Measurements from ENCODE around the gene UBTD1.

UBTD1 gene

DNA sequence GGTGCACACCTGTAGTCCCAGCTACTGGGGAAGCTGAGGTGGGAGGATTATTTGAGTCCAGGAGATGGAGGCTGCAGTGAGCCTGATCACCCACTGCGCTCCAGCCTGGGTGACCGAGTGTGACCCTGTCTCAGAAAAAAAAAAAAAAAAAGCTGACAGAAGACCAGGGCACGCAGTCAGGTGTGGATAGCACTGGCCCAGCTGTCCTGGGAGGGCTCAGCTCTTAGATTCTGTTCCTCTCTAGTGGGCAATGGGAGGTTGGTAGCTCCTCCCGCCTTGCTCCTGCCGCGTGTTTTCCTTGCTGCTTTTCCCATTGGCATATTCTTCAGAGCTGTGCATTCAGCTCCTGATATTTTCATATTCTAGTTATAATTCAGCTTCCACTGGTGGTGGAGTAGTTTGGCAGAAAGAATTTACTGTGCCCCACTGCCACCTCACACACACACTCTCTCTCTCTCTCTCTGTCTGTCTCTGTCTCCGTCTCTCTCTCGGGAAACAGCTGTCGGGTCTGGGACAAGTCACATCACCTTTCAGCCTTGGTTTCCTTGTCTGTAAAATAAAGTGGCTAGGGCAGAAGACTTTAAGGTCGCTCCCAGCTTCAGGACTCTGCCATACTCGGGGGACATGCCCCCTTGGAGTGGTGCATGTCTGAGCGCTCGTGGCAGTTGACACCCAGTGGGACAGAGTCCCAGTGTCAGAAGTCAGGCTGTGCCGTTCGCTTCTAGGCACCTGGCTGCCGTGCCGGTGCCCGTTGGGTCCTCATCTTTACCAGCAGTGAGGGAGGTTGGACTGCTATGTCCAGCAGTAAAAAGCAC lies 47.9 kb downstream of the UBTD1 start:
- H2AFZ ChIP-seq (ENCODE audit: low read depth, low read length, severe bottlenecking): no peak overlapping the region
- H3K27ac ChIP-seq (ENCODE audit: low read depth, low read length): no peak overlapping the region

DNA sequence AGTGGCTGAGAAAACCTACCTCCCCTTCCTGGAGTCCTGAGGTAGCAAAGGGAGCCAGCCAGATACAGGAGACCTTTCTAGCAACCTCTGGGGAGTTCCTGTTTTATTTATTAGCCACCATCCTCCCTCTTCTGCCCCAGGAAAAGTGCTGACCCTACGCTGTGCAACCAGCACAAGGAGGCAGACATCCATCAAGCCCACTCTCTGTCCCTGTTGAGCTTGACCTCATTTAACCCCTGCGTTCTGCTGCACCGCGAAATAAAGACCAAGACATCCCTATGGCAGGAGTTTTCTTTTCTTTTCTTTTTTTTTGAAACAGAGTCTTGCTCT lies 48.5 kb downstream of the UBTD1 start:
- Histone ChIP-seq H3K4me3 (ENCODE audit: insufficient read depth, low read length, poor library complexity, severe bottlenecking) (no peak overlapping the region), H3K79me2 (ENCODE audit: insufficient read depth, low read length) (no peaks in the 10 kb centered on the region)

More for the DNA sequence above, 47.9 kb downstream of the UBTD1 start:
- no peaks in the 10 kb centered on the region for H3K27me3 ChIP-seq (ENCODE audit: low read length)
- no peaks in the 10 kb centered on the region for H3F3A ChIP-seq (ENCODE audit: insufficient read depth)
- H3K9me2 ChIP-seq (replicated peaks; ENCODE audit: insufficient read depth, low read length): no peaks in the 10 kb centered on the region
- no peak overlapping the region for H3K4me3 ChIP-seq (ENCODE audit: insufficient read depth, low read length, poor library complexity, severe bottlenecking)
- H4K20me1 ChIP-seq (ENCODE audit: low read depth, low read length): no peaks in the 10 kb centered on the region
- no peak overlapping the region for H3K9ac ChIP-seq (ENCODE audit: low read length)
- no peaks in the 10 kb centered on the region for H3K36me3 ChIP-seq (ENCODE audit: low read length)
- TF ChIP-seq, protein P1, sequence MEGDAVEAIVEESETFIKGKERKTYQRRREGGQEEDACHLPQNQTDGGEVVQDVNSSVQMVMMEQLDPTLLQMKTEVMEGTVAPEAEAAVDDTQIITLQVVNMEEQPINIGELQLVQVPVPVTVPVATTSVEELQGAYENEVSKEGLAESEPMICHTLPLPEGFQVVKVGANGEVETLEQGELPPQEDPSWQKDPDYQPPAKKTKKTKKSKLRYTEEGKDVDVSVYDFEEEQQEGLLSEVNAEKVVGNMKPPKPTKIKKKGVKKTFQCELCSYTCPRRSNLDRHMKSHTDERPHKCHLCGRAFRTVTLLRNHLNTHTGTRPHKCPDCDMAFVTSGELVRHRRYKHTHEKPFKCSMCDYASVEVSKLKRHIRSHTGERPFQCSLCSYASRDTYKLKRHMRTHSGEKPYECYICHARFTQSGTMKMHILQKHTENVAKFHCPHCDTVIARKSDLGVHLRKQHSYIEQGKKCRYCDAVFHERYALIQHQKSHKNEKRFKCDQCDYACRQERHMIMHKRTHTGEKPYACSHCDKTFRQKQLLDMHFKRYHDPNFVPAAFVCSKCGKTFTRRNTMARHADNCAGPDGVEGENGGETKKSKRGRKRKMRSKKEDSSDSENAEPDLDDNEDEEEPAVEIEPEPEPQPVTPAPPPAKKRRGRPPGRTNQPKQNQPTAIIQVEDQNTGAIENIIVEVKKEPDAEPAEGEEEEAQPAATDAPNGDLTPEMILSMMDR (IDR thresholded peaks at IDR 0.05; ENCODE audit: insufficient read depth, low read length, poor library complexity, severe bottlenecking): no peak
- no peak for TF ChIP-seq EZH2phosphoT487 (conservative IDR thresholded peaks at IDR 0.05; ENCODE audit: low read length)
- no peak overlapping the region for H3K4me2 ChIP-seq (ENCODE audit: low read depth, low read length, poor library complexity, severe bottlenecking)
- no peaks in the 10 kb centered on the region for H3K9me3 ChIP-seq (ENCODE audit: insufficient read depth, low read length)
- H3K79me2 ChIP-seq (ENCODE audit: insufficient read depth, low read length): no peaks in the 10 kb centered on the region

DNA sequence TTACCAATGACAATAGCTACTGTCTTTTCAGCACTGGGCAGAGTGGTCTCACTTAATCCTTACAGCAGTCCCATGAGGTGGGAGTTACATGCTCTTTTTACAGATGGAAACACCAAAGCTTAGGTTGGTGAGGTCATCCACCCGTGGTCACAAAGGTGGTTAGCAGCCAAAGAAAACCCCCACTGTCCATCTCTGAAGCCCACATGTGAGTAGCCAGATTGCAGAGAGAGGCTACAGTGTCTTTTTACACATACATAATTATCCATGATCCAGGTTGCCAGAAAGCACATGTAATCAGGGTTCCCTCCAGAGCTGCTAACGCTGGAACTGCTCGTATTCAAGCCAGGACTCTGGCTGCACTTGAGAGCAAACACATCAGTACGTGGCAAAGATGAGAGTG lies 49.2 kb downstream of the UBTD1 start:
- H3F3A ChIP-seq (ENCODE audit: insufficient read depth): no peaks in the 10 kb centered on the region
- H3K9me2 ChIP-seq (replicated peaks; ENCODE audit: insufficient read depth, low read length): no peaks in the 10 kb centered on the region
- H2AFZ ChIP-seq (ENCODE audit: low read depth, low read length, severe bottlenecking): no peak overlapping the region
- no peak overlapping the region for H3K4me3 ChIP-seq (ENCODE audit: insufficient read depth, low read length, poor library complexity, severe bottlenecking)
- no peaks in the 10 kb centered on the region for H3K27me3 ChIP-seq (ENCODE audit: low read length)
- no peaks in the 10 kb centered on the region for H3K9me3 ChIP-seq (ENCODE audit: insufficient read depth, low read length)
- no peaks in the 10 kb centered on the region for H4K20me1 ChIP-seq (ENCODE audit: low read depth, low read length)
- no peak overlapping the region for H3K9ac ChIP-seq (ENCODE audit: low read length)
- no peaks in the 10 kb centered on the region for H3K36me3 ChIP-seq (ENCODE audit: low read length)
- no peaks in the 10 kb centered on the region for H3K79me2 ChIP-seq (ENCODE audit: insufficient read depth, low read length)
- no peak for TF ChIP-seq EZH2phosphoT487 (conservative IDR thresholded peaks at IDR 0.05; ENCODE audit: low read length)
- TF ChIP-seq, protein P1 (IDR thresholded peaks at IDR 0.05; ENCODE audit: insufficient read depth, low read length, poor library complexity, severe bottlenecking): no peak
- H3K27ac ChIP-seq (ENCODE audit: low read depth, low read length): no peak overlapping the region
- no peak overlapping the region for H3K4me2 ChIP-seq (ENCODE audit: low read depth, low read length, poor library complexity, severe bottlenecking)

More for the DNA sequence above, 48.5 kb downstream of the UBTD1 start:
- no peaks in the 10 kb centered on the region for H3K27me3 ChIP-seq (ENCODE audit: low read length)
- H3K9me2 ChIP-seq (replicated peaks; ENCODE audit: insufficient read depth, low read length): no peaks in the 10 kb centered on the region
- H4K20me1 ChIP-seq (ENCODE audit: low read depth, low read length): no peaks in the 10 kb centered on the region
- no peaks in the 10 kb centered on the region for H3F3A ChIP-seq (ENCODE audit: insufficient read depth)
- H3K4me2 ChIP-seq (ENCODE audit: low read depth, low read length, poor library complexity, severe bottlenecking): no peak overlapping the region
- H3K9me3 ChIP-seq (ENCODE audit: insufficient read depth, low read length): no peaks in the 10 kb centered on the region
- H3K36me3 ChIP-seq (ENCODE audit: low read length): no peaks in the 10 kb centered on the region
- H2AFZ ChIP-seq (ENCODE audit: low read depth, low read length, severe bottlenecking): no peak overlapping the region
- no peak overlapping the region for H3K27ac ChIP-seq (ENCODE audit: low read depth, low read length)
- TF ChIP-seq EZH2phosphoT487 (conservative IDR thresholded peaks at IDR 0.05; ENCODE audit: low read length): no peak
- TF ChIP-seq, protein P1 (IDR thresholded peaks at IDR 0.05; ENCODE audit: insufficient read depth, low read length, poor library complexity, severe bottlenecking): no peak
- H3K9ac ChIP-seq (ENCODE audit: low read length): no peak overlapping the region

All from SU-DHL-6 (cell line).